H54 (cell line): Measurements from ENCODE around the gene SLC4A4.
"Not testable (repeated sequence)": the region's sequence is repeated elsewhere in the genome, so short reads cannot be mapped to it uniquely, and the experiment has no call there.

ENCODE experiments used
- DNase-seq: peaks from one replicate; pipeline ENCODE4 v3.0.0; 2011; ENCODE audit warnings: low spot score, mixed read lengths; ENCODE audit not compliant: insufficient read length
- FAIRE-seq: peaks from 3 replicates; lab custom pipeline; 2011; peaks lifted over from hg19 to GRCh38; lab: Jason Lieb, UNC
- POLR2A ChIP-seq: IDR thresholded peaks from 2 replicates; pipeline ENCODE4 v1.6.1; 2011; ENCODE audit warnings: low read depth, mild to moderate bottlenecking, low read length

Gene SLC4A4

GRCh38 chr4:71406459-71406963 lies 67.7 kb downstream of the SLC4A4 start:
- TF ChIP-seq POLR2A = no peak
- DNase-seq (no peak), FAIRE-seq (no peak)

GRCh38 chr4:71408961-71409360 lies 70.1 kb downstream of the SLC4A4 start:
- not testable (repeated sequence) for FAIRE-seq, DNase-seq

GRCh38 chr4:71411981-71412380 lies 73.2 kb downstream of the SLC4A4 start:
- no peak for TF ChIP-seq POLR2A
- DNase-seq (no peak), FAIRE-seq (no peak)

DNA sequence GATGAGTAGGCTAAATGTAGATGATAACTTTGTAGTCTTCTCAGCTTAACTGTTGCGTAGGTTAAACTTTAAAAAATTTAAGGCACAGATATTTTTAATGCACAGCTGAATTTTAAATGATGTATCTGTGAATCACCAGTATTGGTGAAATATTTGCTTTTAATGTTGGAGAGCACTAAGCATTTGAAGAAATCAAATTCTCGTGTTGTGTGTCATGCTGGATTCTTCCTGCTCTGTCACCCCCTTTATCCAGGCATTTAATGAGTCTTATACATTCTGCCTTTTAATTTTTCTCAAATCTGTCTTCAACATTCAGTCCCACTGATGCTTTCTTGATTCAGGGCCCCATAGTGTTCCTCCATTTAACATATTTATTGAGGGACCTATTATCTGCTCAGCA lies 76.7 kb downstream of the SLC4A4 start:
- DNase-seq = no peak
- TF ChIP-seq POLR2A = no peak
- no peak for FAIRE-seq

DNA sequence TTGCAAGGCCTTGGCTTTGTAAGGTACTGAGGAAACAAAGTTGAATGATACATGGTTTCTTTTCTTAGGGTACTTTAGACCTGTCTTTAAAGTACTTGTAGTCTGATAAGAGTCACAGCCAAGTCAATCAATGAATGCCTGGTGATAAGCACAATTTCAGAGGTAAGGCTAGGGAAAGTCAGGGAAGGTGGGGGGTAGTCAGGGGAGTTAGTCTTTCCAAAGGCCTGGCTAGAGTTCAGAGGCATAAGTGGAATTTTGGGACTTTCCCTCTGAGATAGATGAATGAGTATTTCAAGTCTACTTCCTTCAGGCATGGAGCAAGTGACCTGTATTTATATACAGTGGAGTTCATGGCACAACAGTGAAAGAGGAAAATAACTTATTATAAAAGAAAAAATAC lies 78.3 kb downstream of the SLC4A4 start:
- TF ChIP-seq POLR2A = no peak
- FAIRE-seq = no peak
- DNase-seq = no peak

DNA sequence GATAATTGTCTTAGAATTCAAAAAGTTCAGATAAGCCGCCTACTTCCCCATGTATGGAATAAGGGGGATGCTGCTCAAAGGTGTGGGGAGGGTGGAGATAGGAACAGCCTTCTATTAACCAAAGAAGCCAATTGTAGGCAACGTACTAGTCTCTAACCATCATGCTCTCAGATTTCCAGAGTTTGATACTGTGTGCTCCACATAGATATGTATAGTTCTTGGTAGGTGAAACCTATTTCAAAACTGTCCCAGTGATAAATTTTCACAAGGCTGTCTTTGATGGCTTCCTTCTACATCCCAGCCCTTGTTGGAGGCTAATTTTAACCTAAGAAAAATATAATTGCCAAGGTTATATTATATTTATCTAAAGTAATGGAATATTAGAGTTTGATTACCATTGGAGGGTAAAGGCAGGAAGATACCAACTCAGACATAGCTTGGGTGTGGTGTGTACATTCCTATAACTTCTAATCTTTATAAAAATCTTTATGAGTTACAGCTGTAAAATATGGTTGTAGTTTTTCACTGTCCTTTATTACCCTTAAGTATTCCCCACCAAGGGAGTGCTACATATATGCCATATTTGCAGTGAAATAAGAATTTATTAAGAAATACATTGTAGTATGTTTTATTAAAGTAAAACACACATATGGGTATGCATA lies 87.7 kb downstream of the SLC4A4 start:
- DNase-seq (no peak), FAIRE-seq (no peak)
- no peak for TF ChIP-seq POLR2A

DNA sequence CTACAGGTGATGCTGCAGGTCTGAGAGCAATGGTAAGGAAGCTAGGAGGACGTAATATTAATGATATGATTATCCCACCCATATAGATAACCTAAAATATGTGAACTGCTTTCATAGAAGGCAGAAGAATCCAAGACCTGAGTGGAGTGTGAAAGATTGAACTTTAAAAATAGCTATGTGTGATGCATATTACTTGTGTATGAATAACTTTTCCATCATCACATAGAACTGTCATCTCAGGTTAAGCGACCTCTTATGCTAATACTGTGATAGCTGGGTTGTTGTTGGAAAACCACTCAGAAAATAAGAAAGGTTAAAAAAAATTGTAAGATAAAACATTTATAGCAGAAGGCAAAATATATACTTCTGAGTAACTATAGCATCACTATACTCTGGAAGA lies 90.3 kb downstream of the SLC4A4 start:
- DNase-seq (no peak), FAIRE-seq (no peak)
- no peak for TF ChIP-seq POLR2A

DNA sequence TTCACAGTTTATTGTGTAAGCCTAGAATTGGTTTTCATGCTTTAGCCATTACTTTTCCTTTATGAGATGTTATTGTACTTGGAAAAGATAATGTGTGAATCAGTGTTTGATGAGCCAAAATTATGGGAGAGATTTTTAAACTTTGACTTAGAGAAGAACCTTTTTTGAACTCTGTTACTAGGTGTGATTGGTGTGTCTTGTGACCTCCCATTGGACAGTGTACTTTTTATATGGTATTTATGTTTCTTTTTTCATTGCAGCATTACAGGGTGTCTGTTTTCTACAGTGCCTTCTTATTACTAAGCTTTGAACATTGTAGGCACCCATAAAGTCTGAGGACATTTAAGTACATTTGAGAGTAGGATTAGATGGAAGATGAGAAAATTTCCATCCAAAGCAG lies 91.1 kb downstream of the SLC4A4 start:
- no peak for DNase-seq
- no peak for FAIRE-seq
- no peak for TF ChIP-seq POLR2A

- no peak for DNase-seq
These were observed 91.8 kb downstream of the SLC4A4 start for GRCh38 chr4:71430609-71431008.

DNA sequence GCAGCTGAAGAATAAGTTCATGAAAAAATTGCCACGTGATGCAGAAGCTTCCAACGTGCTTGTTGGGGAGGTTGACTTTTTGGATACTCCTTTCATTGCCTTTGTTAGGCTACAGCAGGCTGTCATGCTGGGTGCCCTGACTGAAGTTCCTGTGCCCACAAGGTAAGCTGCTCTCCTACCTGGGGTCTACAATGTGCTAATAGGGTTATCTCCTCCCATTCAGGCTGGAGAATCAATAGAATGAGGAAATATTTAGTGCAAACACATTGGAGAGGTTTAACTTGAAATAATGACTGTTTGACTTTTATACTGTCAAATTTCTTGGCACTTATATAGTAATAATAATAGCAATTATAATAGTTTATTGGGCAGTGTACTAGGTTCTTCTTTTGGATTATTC lies 101.8 kb downstream of the SLC4A4 start:
- FAIRE-seq (no peak), DNase-seq (no peak)
- no peak for TF ChIP-seq POLR2A

More at GRCh38 chr4:71430609-71431008, 91.8 kb downstream of the SLC4A4 start:
- no peak for TF ChIP-seq POLR2A
- no peak for FAIRE-seq

- FAIRE-seq (no peak), DNase-seq (no peak)
- no peak for TF ChIP-seq POLR2A
These were observed 102.7 kb downstream of the SLC4A4 start for GRCh38 chr4:71441186-71442169.

GRCh38 chr4:71442336-71442735 lies 103.5 kb downstream of the SLC4A4 start:
- TF ChIP-seq POLR2A = no peak
- FAIRE-seq = no peak
- DNase-seq = no peak

DNA sequence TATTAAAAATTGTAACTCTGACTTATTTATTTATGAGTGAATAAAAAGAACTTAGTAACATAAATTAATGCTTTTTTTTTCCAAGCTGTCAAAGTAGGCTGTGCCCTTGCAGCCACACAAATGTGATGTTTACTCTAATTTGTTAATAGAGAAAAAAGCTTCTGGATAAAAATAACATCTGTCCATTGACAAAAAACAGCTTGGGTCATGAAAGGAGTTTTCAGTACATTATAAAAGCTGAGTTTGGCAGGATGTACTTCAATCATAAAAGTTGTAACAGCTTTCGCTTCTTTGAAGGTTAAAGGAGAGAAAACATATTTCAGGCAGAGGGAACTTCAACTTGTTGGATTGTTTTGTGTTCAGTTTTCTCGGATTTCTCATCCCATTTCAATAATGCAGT lies 105.6 kb downstream of the SLC4A4 start:
- DNase-seq = no peak
- TF ChIP-seq POLR2A = no peak
- no peak for FAIRE-seq

DNA sequence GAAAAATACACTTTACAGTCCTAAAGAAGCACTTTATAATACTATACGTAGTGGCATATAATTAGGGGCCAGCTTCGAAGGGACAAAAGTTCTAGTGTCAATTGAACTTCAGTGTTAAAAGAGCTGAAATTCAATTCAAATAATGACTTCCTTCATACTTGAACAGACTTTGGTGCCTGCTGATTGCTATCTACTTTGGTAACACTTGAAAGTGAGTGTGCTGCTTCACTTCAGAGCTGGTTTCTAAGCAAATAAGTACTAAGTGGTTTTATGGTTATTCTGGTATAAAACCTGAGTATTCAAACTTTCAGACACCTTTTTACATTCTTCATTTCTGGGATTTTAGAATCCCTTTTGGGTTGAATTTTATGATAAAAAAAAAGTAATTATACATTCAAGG lies 107.0 kb downstream of the SLC4A4 start:
- FAIRE-seq (no peak), DNase-seq (no peak)
- no peak for TF ChIP-seq POLR2A
